ENCODE data around the gene TRPV5.

Gene TRPV5

GRCh38 chr7:142887282-142888015 is 46.1 kb downstream of the TRPV5 start:
- no peak for DNase-seq (ENCODE audit: low read depth in 2 of 2, low spot score in 1 of 2)

GRCh38 chr7:142886866-142887265 is 46.7 kb downstream of the TRPV5 start:
- no peak for DNase-seq (ENCODE audit: low read depth in 2 of 2, low spot score in 1 of 2)

GRCh38 chr7:142885311-142886230 is 48.0 kb downstream of the TRPV5 start, which contains the start of gene TRPV6:
TSS of gene TRPV6 (minus strand) at chr7:142885745.
- no peak for DNase-seq (ENCODE audit: low read depth in 2 of 2, low spot score in 1 of 2)

- DNase-seq (ENCODE audit: low read depth in 2 of 2, low spot score in 1 of 2): no peak
These were observed 49.3 kb downstream of the TRPV5 start for GRCh38 chr7:142884286-142884640.

- DNase-seq (ENCODE audit: low read depth in 2 of 2, low spot score in 1 of 2): no peak
These were observed 49.8 kb downstream of the TRPV5 start for GRCh38 chr7:142883571-142884285.

- no peak for DNase-seq (ENCODE audit: low read depth in 2 of 2, low spot score in 1 of 2)
These were observed 50.4 kb downstream of the TRPV5 start for GRCh38 chr7:142883145-142883544.

- no peak for DNase-seq (ENCODE audit: low read depth in 2 of 2, low spot score in 1 of 2)
These were observed 51.2 kb downstream of the TRPV5 start for GRCh38 chr7:142882338-142882678.

- DNase-seq (ENCODE audit: low read depth in 2 of 2, low spot score in 1 of 2): no peak
These were observed 51.8 kb downstream of the TRPV5 start for GRCh38 chr7:142881586-142882337.

GRCh38 chr7:142880876-142881505 is 52.6 kb downstream of the TRPV5 start:
- peak in 1 of 2 donors; percentile 5 for DNase-seq (ENCODE audit: low read depth in 2 of 2, low spot score in 1 of 2)

GRCh38 chr7:142879060-142879459 is 54.5 kb downstream of the TRPV5 start:
- DNase-seq (ENCODE audit: low read depth in 2 of 2, low spot score in 1 of 2): no peak

- DNase-seq (ENCODE audit: low read depth in 2 of 2, low spot score in 1 of 2): no peak
These were observed 55.2 kb downstream of the TRPV5 start for GRCh38 chr7:142878315-142878714.

- no peak for DNase-seq (ENCODE audit: low read depth in 2 of 2, low spot score in 1 of 2)
These were observed 56.3 kb downstream of the TRPV5 start for GRCh38 chr7:142876991-142877910.

- DNase-seq (ENCODE audit: low read depth in 2 of 2, low spot score in 1 of 2): no peak
These were observed 57.1 kb downstream of the TRPV5 start for GRCh38 chr7:142876236-142876960.

GRCh38 chr7:142875456-142875855 is 58.1 kb downstream of the TRPV5 start:
- DNase-seq (ENCODE audit: low read depth in 2 of 2, low spot score in 1 of 2): no peak

GRCh38 chr7:142874837-142875236 is 58.7 kb downstream of the TRPV5 start:
- DNase-seq (ENCODE audit: low read depth in 2 of 2, low spot score in 1 of 2): no peak

- DNase-seq (ENCODE audit: low read depth in 2 of 2, low spot score in 1 of 2): no peak
These were observed 59.1 kb downstream of the TRPV5 start for GRCh38 chr7:142874409-142874808.

GRCh38 chr7:142873871-142874270 is 59.7 kb downstream of the TRPV5 start:
- no peak for DNase-seq (ENCODE audit: low read depth in 2 of 2, low spot score in 1 of 2)

- DNase-seq (ENCODE audit: low read depth in 2 of 2, low spot score in 1 of 2): no peak
These were observed 60.2 kb downstream of the TRPV5 start for GRCh38 chr7:142873281-142873784.

Measured in stimulated activated CD8-positive, alpha-beta memory T cell treated with anti-CD3 and anti-CD28 coated beads, Interleukin-4, amount 100 ng/mL, for 4 hours (primary cell).